Measurements from ENCODE around the gene C2CD4C.
"Not testable (repeated sequence)": the region's sequence is repeated elsewhere in the genome, so short reads cannot be mapped to it uniquely, and the experiment has no call there.

C2CD4C gene

DNA sequence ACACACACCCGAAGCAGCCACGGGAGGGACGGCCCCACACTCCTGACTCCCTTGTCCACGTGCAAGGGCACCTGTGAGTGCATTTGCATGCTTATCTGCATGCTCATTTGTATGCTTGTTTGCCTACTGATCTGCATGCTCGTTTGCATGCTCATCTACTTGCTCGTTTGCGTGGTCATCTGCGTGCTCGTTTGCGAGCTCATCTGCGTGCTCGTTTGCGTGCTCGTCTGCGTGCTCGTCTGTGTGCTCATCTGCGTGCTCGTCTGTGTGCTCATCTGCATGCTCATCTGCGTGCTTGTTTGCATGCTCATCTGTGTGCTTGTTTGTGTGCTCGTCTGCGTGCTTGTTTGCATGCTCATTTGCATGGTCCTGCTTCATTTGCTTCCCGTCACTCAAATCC lies 28.1 kb upstream of the C2CD4C start:
- DNase-seq = no peak

DNA sequence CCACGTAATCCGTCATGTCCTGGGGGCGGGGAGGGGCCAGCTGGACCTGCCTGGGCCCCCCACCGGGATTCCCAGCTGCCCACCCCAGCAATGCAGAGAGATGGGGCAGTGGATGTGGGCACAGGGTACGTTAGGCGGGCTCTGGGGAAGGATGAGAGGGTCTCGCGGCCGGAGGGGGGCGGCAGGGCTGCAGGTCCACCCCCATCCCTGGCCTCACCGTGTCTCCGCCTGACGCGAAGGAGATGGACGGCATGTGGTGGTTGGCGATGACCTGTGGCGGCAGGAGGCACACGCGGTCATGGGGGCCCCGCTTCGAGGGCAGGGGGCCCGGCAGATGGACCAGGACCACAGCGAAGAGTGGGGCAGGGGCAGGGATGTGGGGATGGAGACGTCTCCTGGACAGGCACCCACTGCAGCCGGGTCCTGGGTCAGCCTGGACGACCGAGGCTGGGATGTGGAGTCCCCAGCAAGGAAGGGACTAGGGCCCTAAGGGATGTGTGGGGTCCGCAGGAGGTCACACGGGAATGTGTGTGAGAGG lies 27.5 kb upstream of the C2CD4C start:
- DNase-seq = no peak

DNA sequence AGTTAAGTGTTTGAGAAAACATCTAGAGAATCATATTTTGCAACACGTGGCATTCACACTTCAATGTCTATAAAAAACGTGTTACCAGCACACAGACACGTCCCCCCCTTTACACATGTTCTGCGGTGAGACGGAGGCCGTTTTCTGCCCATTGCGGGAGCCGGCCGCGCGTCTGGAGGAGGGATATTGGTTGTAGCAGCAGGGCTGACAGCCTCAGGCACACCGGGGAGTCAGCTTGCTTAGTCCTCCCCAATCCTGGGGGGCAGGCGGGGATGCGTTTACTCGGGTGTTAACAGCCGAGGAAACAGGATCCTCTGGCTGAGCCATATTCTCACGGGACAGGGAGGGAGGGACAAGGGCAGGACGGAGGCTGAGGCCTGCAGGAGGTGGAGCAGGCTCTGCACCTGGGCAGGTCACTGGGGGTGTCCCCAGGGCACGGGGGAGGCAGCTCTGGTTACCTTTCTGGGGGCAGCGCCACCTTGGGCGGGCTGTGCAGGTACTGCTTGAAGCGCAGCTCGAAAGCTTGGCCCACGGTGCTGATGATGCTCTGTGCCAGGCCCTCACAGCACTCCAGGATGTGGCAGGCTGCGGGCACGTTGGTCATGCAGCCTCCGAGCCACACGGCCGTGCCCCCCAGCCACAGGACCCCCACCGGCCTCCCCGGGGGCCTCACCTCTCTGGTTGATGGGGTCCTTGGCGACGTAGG lies 26.9 kb upstream of the C2CD4C start:
- DNase-seq = no peak

DNA sequence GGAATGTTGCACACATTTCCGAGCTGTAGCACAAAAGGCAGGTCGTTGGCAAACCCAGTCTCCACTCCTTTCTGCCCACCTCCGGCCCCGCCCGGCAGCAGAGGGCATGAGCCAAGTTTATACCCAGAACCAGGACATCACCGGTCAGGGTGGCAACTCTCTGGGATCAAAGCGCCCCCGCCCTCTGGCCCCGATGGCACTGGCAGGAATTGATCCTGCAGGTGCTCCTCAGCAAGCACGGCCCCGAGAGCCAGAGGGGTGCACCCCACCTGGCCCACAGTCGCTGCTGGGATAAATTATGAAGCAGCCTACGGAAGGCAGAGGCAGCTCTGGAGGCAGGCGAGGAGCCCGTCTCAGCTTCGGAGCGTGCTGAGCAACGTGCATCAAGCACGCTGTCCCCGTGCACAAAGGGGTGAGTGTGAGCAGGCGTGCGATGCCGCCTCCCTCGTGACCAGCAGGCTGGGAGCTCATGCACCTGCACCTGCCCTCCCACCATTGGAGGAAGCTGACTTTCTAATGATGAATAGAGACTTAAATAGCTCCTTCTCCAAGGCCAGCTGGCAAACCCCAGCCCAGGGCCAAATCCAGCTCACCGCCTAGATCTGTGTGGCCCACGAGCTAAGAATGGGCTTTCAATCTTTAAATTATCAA lies 26.2 kb upstream of the C2CD4C start:
- no peak for DNase-seq

DNA sequence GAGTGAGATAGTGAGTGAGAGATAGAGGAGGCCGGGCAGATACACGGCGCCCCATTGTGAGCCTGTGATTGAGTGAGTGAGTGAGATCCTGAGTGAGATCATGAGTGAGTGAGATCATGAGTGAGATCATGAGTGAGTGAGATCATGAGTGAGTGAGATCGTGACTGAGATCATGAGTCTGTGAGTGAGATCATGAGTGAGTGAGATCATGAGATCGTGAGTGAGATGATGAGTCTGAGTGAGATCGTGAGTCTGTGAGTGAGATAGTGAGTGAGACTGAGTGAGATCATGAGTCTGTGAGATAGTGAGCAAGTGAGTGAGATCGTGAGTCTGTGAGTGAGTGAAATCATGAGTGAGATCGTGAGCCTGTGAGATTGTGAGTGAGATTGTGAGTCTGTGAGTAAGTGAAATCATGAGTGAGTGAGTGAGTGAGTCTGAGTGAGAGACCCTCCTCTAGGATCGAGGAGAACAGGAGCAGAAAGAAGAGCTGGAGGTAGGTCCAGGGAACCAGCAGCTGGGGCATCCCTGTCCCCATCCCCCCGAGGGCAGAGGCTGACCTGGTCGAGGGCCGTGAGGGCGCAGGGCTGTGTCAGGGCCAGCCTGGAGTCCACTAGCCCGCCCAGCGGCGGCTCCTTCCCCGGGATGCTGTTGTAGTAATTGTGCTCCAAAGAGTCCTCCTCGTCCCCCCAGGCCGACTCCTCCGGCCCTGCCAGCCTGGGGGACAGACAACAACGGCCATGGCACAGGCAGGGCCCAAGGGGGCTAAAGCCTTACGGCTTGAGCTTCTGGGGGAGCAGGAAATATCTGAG lies 25.4 kb upstream of the C2CD4C start:
- no peak for DNase-seq

DNA sequence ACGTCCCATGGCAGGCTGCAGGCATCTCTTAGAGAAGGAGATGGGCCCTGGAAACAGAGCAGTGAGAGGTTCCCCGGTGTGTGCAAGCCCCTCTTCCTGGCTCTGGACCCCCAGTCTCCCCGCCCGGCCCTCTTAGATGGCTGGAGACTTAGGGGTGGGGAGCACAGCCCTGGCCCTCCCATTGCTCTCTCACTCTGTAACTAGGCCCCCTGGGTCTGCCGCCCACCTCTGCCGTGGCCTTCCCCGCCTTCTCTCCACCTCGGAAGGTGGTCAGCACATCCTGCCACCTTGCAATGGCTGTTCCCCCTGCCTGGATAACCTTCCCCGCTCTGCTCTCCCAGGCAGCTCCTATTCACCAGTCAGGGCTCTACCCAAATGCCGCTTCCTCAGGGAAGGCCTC lies 21.8 kb upstream of the C2CD4C start:
- no peak for DNase-seq

DNA sequence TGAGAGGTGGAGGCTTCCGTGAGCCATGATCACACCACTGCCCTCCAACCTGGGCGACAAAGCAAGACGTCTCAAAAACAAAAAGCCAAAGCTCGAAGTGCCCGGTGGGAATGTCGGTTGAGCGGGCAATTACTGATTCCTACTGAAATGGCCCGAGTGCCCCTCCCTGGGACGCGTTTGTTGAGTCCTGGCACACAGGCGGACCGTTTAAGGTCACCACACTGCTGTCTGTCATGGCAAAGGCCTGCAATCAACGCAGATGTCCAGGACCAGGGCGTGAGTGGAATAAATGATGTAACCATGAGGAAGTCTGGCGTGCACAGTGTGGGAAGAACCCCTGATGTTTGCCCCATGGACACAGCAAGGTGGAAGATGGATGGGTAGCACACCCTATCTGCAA lies 19.2 kb upstream of the C2CD4C start:
- DNase-seq = no peak

DNA sequence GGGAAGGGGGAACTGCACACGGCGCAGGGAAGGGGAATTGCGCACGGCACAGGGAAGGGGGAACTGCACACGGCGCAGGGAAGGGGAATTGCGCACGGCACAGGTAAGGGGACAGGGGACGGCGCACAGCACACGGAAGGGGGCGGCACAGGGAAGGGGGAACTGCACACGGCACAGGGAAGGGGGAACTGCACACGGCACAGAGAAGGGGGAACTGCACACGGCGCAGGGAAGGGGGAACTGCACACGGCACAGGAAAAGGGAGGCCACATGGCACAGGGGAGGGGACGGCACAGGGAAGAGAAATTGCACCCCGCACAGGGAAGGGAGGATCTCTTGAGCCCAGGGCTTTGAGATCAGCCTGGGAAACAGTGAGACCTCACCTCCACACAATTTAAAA lies 18.7 kb upstream of the C2CD4C start:
- not testable (repeated sequence) for DNase-seq

DNA sequence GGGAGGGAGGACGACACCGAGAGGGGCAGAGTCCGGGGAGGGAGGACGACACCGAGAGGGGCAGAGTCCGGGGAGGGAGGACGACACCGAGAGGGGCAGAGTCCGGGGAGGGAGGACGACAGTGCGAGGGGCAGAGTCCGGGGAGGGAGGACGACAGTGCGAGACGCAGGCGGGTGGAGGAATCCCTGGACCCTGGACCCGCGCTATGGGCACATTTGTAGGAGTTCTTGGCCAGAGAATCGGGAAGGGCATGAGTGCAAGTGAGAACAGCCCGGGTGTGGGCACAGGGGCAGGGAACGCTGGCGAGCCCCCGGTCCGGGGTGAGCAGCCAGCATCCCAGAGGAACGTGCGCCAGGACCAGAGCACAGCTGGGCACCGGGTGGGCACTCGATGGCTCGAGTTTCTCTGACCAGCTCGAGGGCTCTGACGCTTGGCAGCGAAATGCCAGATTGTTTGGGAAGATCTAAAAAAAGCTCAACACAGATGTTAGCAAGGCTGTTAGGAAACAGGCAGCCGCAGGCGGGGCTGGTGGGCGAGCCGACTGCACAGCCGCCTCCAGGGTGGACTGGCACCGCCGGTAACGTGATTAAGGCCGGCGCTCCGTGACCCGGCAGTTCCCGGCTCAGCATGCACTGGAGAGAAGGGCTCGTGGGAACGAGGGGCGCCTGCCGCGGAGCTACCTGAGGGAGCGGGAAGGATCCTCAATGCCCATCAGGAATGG lies 17.9 kb upstream of the C2CD4C start:
- DNase-seq = no peak

DNA sequence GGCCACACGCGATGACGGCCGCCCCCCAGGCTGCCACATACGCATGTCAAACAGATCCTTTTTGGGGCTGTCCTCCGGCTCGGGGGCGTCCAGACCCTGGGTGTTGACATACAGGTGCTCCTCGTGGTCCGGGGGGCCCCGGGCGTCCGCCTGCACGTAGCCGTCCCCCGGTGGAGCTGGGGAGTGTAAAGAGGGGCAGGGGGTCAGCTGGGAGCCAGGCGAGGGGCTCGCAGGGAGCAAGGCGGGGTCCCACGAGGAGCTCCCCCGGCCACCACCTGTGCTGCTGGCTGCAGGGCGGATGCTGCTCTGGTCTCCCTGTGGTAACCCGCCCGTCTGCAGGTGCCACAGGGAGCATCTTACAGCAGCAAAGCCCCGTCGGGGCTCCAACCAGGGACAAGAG lies 16.1 kb upstream of the C2CD4C start:
- no peak for DNase-seq

DNA sequence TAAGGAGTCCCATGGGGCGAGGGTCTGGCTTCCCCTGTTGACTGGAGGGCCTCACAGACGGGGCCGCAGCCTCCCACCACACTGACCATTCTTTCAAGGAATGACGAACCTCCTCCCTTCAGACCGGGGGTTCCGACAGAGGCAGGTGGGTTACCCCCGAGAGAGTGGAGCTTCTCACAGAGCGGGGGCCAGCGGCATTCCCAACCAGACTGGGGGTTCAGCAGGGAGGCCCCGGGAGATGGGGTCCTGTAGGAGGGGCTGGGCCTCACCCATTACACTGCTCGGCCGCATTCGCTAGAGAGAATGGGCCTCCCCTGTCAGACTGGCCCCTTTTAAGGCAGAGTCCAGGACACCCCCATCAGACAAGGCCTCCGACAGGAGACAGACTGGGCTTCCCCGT lies 15.6 kb upstream of the C2CD4C start:
- no peak for DNase-seq

DNA sequence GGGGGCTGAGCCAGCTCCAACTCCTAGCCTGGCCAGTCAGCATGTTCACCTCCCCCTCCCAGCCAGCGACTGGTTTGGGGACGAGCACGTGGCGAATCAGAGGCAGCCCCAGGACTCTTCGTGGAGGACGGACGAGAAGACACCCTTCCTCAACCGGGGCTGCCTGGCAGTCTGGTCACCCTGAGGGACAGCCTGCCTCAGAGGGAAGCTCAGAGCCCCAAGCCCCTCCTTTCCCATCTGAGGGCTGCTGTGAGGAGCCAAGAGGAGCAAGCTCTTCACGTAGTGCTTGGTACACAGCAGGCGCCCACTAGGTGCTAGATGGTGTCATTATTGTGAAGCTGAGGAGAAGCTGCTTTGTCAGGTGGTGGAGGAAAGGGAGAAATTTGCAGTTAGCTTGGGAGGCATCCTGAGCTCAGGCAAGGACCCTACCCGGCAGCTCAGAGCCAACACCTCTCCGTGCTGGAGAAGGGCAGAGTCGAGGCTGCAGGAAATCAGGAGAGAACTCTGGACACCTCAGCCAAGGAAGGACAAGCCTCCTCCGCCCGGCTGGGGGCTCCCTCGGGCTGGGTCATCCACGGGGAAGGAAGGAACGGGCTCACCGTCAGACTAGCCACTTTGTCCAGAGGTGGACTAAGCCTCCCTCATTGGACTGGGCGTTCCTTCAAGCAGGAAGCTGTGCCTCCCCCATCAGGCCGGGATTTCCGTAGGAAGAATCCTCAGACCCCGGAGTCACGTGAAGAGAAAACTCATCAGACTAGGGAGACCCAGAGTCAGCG lies 14.9 kb upstream of the C2CD4C start:
- no peak for DNase-seq

DNA sequence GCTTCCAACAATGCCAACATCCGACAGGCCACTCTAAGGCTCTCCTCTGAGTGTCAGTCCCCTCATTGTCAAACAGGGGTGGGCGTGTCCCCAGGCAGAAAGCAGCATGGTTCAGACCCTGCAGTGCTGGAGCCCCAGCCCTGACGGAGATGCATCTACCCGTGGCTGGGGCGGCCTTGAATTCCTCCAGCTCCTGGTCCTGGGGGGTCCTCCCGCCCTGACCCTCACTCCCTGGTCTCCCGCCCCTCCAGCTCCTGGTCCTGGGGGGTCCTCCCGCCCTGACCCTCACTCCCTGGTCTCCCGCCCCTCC lies 13.9 kb upstream of the C2CD4C start:
- not testable (repeated sequence) for DNase-seq

DNA sequence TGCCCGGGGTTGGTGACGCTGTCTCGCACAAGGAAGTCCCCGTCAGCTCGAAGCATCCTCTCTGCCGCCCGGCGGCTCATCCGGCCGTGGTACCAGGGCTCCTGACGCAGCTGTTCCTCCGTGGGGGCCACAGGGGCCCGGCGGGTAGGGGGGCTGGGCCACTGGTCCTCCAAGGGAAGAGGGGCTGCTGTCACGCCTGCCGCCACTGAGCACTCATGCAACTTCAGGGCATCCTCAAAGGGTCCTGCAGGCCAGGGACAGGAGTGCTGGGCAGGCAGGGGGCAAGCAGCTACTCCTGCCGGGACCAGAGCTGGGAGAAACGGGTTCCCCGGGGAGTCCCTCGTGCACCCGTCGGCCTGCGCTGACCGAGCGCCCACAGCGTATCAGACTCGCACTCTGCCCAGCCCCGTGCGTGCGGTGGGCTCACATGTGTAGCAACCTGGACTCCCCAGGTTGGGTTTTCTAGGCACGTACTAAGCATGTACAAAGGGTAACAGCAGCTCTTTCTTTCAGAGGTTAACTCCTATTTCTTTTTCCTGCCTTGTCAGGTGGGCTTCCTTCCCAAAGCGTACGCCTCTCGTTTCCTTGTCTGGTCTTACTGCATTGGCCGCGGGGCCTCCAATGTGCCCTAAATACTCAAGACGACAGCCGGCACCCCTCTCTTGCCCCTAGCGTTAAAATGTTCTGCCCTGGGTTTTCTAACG lies 13.4 kb upstream of the C2CD4C start:
- no peak for DNase-seq

DNA sequence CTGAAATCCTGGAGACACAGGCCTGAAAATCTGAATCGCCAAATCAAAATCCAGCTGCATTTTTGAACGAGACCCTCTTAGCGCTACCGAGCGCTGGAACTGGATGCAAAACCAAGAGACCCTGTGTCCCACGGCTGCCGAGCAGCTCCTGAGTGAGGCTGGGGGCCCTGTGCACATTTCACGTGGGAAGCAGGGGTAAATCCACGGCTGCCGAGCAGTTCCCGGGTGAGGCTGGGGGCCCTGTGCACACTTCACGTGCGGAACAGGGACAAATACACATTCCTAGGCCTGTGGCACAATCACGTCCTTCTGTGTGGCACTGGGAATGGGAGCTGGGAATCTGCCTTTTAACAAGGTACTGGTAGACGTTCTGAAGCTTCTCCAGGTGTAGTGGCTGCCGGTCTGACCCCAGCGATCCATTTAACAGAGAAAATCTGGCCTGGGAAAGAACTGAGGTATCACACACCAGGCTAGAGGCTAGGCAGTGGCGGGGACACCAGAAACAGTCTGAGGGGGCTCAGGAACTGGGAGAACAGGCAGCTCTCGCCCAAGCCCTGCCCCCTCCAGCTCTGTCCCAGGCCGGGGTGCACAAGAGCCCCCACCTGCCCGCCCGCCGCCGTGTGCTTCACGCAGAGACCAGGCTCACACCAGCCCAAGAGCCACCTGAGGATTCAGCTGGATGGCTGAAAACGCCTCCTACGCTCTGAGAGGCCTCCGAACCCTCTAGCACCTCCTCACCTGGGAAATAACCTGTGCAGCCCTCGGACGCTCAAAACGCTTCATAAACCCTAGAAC lies 11.0 kb upstream of the C2CD4C start:
- DNase-seq = no peak

DNA sequence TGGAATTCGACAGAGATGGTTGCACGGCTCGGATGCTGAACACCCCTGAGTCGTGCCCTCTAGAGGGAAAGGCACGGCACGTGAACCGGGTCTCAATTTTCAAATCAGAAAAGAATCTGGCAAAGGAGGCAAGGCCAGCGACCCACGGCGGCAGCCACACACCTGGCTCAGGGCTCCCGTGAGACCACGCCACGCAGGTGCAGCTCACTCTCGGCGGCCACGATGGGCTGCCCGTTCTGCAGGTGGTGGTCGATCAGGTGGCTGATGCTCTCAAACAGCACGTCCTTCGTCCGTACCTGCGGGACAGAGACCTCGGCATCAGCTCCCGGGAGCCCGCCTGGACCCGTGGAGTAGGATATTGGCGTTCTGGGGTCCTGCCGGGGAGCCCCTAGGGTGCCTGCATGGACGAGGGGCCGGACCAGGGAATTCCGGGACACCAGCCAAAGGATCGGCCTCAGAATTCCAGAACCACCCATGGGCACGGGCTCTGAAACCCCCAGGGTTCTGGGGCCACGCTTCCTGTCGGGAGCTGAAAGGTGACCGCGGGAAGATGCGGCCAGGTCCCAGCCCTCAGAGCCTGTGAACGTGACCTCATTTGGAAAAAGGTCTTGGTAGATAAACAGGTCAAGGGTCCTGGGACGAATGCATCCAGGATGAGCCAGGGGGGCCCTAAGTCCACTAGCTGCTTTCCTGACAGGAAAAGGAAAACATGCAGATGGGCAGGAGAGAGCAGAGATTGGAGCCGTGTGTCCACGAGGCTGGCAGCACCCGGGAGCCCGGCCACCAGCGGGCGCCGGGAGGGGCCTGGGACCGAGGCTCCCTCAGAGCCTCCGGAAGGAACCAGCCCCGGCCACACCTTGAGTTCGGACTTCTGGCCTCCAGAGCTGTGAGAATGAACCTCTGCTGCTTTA lies 10.1 kb upstream of the C2CD4C start:
- DNase-seq = no peak

DNA sequence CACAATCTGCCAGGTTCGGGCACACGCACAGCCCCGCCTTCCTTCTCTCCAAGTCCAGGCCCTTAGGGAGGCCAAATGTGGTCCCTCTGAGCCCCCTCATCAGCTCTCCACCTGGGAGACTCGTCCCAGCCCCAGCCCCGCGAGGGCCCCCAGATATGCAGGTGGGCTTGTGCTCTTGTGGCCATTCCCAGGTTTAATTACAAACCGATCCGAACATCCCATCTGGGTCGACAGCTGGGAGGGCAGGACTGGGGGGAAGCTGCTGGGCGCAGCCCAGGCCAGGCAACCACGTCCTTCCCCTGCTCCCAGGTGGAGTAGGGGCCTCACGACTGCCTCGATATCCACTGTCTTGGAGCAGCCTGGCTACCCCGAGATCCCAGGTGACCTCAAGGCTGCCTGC lies 7.5 kb upstream of the C2CD4C start:
- no peak for DNase-seq

DNA sequence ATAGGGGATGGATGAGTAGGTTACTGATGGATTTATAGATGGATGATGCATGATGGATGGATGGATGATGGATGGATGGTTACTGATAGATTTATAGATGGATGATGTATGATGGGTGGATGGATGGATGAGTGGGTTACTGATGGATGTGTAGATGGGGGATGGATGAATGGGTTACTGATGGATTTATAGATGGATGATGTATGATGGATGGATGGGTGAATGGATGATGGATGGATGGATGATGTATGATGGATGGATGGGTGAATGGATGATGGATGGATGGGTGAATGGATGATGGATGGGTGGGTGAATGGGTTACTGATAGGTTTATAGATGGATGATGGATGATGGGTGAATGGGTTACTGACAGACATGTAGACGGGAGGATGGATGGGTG lies 6.3 kb upstream of the C2CD4C start:
- DNase-seq = no peak

DNA sequence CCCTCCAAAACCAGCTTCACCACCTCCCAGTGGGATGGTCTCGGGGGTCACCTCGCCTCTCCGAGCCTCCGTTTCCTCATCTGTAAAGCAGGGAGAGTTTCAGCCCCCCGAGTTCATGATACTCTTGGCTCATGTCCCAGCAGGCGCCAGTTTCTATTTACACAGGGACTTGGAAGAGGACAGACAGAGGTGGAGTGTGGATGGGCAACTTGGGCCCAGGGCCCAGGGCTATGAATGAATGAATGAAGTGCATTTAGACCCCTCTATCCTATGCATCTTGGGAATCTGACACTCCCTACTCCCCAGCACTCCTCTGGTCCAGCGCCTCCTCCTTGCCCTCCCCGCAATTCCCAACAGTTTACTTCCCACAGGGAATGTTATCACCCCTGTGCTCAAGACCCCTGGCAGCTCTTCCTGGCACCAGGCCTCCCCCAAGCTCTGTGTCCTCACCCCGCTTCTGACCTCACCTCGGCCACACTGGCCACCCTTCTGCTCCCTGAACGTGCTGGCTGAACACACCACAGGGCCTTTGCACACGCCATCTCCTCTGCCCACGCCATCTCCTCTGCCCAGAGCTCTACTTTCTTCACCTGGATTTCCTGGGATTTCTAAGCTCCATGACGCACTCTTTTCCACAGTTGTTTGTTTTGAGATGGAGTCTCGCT lies 4.9 kb upstream of the C2CD4C start:
- DNase-seq = no peak

Data from hematopoietic multipotent progenitor cell treated with erythropoietin and hydrocortisone succinate and interleukin-3 and kit ligand, for 8 days (in vitro differentiated cells).